Upper lobe of left lung (tissue), 4 donors: ENCODE data around the gene C1QTNF12.

Experiments
- POLR2AphosphoS5 ChIP-seq, 2 donors: sonication (generic); formaldehyde crosslinking; IDR thresholded peaks; one replicate each; pipeline ENCODE4 v1.5.1; 2017; ENCODE audit warnings: antibody characterized with exemption in 2 of 2
- TF ChIP-seq, protein P1 (sequence below), 6 experiments: fragments of 450-650 bp in 4 of 6; fragments of 200-600 bp in 2 of 6; sonication (generic) in 2 of 6; IDR thresholded peaks; one replicate each; pipeline ENCODE4 v1.5.1; 2016 to 2019; ENCODE audit warnings: antibody characterized with exemption in 6 of 6

DNA sequence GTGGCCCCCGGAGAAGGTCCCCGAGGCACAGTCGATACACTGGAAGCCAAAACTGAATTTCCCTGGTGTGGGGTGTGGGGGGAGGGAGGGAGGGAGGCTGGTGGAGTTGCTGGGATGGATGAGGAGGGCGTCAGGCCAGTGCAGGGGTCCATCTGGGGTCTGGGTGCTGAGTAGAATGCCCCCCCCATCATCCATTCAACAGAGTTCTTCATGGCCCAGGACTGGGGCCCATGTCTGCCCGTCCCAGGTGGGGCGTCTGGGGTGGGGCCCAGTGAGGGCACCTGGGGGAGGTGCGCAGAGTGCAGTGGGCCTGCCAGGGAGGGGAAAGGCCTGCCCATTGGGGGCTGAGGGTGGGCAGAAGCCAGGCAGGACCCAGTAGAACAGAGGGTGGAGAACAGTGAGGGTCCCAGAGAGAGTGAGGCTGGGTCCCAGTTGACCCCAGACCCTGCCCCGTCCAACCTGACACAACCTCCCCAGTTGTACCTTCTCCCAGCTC, 42.0 kb downstream of the C1QTNF12 start:
- TF ChIP-seq, protein P1, sequence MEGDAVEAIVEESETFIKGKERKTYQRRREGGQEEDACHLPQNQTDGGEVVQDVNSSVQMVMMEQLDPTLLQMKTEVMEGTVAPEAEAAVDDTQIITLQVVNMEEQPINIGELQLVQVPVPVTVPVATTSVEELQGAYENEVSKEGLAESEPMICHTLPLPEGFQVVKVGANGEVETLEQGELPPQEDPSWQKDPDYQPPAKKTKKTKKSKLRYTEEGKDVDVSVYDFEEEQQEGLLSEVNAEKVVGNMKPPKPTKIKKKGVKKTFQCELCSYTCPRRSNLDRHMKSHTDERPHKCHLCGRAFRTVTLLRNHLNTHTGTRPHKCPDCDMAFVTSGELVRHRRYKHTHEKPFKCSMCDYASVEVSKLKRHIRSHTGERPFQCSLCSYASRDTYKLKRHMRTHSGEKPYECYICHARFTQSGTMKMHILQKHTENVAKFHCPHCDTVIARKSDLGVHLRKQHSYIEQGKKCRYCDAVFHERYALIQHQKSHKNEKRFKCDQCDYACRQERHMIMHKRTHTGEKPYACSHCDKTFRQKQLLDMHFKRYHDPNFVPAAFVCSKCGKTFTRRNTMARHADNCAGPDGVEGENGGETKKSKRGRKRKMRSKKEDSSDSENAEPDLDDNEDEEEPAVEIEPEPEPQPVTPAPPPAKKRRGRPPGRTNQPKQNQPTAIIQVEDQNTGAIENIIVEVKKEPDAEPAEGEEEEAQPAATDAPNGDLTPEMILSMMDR (IDR thresholded peaks at IDR 0.05) = no peak
- TF ChIP-seq POLR2AphosphoS5 (IDR thresholded peaks at IDR 0.05) = no peak
